ENCODE data around the gene PI4KA. TPM values are rescaled to one million over a fixed set of nuclear protein-coding genes. Genes with fewer than 3 reads are reported as not detected.
A peak's percentile ranks its signal among the peaks of the same experiment; 100 is the strongest.

PI4KA gene
- polyA plus RNA-seq, 1 of the 3 experiments (the other 2 are of a cell fraction): 30.0 TPM

DNA sequence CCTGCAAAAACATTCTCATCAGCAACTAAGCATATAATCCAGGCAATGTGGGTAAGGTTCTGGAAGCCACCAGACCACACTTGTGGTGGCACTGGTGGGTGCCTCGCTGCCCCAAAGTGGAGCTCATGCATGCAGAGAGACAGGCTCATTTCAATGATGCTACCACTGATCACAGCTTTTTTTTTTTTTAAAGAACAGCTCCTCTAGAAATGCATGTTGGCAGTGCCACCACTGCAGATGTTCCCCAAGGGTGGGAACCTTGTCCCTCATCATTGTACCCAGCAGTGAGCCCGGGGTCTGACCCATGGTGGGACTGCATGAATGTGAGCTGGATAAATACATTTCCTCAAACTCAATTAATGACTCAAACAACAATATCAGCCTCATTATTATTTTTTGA is 115.8 kb downstream of the PI4KA start (continued):
- TF ChIP-seq, protein P1, sequence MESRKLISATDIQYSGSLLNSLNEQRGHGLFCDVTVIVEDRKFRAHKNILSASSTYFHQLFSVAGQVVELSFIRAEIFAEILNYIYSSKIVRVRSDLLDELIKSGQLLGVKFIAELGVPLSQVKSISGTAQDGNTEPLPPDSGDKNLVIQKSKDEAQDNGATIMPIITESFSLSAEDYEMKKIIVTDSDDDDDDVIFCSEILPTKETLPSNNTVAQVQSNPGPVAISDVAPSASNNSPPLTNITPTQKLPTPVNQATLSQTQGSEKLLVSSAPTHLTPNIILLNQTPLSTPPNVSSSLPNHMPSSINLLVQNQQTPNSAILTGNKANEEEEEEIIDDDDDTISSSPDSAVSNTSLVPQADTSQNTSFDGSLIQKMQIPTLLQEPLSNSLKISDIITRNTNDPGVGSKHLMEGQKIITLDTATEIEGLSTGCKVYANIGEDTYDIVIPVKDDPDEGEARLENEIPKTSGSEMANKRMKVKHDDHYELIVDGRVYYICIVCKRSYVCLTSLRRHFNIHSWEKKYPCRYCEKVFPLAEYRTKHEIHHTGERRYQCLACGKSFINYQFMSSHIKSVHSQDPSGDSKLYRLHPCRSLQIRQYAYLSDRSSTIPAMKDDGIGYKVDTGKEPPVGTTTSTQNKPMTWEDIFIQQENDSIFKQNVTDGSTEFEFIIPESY (IDR thresholded peaks at IDR 0.05; ENCODE audit: borderline replicate concordance, low read depth): no peak
- no peak for TF ChIP-seq TCF12 (IDR thresholded peaks at IDR 0.05)
- TF ChIP-seq, protein P2, sequence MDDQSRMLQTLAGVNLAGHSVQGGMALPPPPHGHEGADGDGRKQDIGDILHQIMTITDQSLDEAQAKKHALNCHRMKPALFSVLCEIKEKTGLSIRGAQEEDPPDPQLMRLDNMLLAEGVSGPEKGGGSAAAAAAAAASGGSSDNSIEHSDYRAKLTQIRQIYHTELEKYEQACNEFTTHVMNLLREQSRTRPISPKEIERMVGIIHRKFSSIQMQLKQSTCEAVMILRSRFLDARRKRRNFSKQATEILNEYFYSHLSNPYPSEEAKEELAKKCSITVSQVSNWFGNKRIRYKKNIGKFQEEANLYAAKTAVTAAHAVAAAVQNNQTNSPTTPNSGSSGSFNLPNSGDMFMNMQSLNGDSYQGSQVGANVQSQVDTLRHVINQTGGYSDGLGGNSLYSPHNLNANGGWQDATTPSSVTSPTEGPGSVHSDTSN (IDR thresholded peaks at IDR 0.05): no peak

DNA sequence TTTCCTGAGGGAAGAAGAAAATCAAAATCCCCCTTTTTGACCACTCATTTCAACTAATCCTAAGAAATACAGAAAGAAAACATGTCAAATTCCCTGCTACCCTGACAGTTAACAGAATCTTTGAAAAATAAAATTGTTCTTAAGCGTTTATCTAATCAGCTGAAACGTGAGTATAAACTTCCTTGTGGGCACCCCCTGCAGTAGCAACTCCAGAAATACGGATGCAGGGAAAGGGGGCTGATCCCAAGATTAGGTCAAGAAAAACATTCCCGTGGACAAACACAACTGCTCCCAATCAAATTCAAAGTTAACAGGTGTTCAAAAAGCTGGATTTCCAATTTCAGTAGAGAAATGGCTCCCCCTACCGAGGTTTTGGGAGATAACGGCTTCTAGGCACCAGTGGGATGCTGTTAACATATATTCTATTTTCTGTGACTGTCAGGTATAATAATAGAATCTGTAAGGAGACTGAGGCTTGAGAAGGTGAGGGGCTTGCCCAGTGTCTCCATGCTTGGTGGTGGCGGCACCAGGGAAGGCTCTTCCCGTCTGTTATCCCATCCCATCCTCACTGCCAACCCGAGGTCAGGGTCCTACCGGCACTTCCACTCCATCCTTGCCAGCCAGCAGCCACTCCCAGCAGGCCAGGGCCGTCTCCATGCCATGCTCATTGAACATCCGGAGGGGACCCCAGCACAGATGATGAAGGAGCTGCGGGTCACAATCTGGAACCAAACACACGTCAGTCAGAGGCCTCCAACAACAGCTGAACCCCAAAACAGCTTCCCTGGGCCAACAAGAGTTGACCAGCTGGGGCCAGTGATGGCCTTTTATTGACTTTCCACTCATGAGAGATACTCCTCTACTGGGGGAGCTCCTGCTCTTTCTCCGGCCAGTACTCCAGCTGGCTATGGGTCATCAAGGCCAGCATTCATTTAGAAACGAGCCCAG is 116.7 kb downstream of the PI4KA start:
- Histone ChIP-seq H3K4me1 (ENCODE audit: control insufficient read depth in 1 of 2, insufficient read depth in 2 of 2, low read depth in 1 of 2, low read length in 1 of 2) (no peaks in the 10 kb centered on the region; a peak in 2 of 4 replicates), H3K27me3 (ENCODE audit: insufficient read depth) (no peaks in the 10 kb centered on the region), H3K9ac (no peak overlapping the region), H3K27ac (ENCODE audit: low read depth in 2 of 2, low read length in 1 of 2) (no peak overlapping the region; a peak in 1 of 4 replicates), H3K4me2 (no peak overlapping the region), H3K4me3 (ENCODE audit: low read depth in 2 of 2, low read length in 1 of 2) (no peak overlapping the region; a peak in 1 of 4 replicates), H3K9me2 (no peaks in the 10 kb centered on the region), H2AFZ (ENCODE audit: low read depth) (no peak overlapping the region), H3K79me2 (ENCODE audit: insufficient read depth) (no peaks in the 10 kb centered on the region), H3F3A (replicated peaks; ENCODE audit: insufficient read depth) (no peaks in the 10 kb centered on the region), H3K36me3 (replicated peaks in 1 of 2; ENCODE audit: control insufficient read depth in 1 of 2, insufficient read depth in 2 of 2, low read length in 1 of 2) (peaks cover 26 to 38% of the 10 kb centered on the region in 2 experiments), H4K20me1 (ENCODE audit: insufficient read depth) (no peaks in the 10 kb centered on the region), H3K9me3 (no peaks in the 10 kb centered on the region)
- 65% methylated on average over 9 of the region's 16 CpGs for WGBS (ENCODE audit: low lambda C conversion rate)
- TF ChIP-seq SMC3 (IDR thresholded peaks at IDR 0.05; ENCODE audit: low read depth, low read length) (peak; percentile 19; the same call in 1 of the 2 replicates), RAD21 (IDR thresholded peaks at IDR 0.05; ENCODE audit: low read length) (peak; percentile 69), GATA2 (CRISPR knock-in tag; IDR thresholded peaks at IDR 0.05) (0 out of 2 replicates have a peak, but pooled peaks have one; percentile 5), RXRA (IDR thresholded peaks at IDR 0.05; ENCODE audit: borderline replicate concordance, low read depth) (no peak), EZH2phosphoT487 (IDR thresholded peaks at IDR 0.05; ENCODE audit: borderline replicate concordance, low read depth) (no peak)
- TF ChIP-seq, protein P3, sequence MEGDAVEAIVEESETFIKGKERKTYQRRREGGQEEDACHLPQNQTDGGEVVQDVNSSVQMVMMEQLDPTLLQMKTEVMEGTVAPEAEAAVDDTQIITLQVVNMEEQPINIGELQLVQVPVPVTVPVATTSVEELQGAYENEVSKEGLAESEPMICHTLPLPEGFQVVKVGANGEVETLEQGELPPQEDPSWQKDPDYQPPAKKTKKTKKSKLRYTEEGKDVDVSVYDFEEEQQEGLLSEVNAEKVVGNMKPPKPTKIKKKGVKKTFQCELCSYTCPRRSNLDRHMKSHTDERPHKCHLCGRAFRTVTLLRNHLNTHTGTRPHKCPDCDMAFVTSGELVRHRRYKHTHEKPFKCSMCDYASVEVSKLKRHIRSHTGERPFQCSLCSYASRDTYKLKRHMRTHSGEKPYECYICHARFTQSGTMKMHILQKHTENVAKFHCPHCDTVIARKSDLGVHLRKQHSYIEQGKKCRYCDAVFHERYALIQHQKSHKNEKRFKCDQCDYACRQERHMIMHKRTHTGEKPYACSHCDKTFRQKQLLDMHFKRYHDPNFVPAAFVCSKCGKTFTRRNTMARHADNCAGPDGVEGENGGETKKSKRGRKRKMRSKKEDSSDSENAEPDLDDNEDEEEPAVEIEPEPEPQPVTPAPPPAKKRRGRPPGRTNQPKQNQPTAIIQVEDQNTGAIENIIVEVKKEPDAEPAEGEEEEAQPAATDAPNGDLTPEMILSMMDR (IDR thresholded peaks at IDR 0.05): peak; percentile 56
- ChIA-PET POLR2A (no interaction called here), CTCF (interaction anchor here (0.6 to 2.9 kb wide), 23 partner anchors 10 to 367 kb away, joined by 3 to 29 read pairs (median 4); partner anchors contain the start of gene SERPIND1)
- peak; percentile 66 for DNase-seq

Data from SK-N-SH (cell line).